ENCODE data around the gene CSTPP1. TPM values are rescaled to one million over a fixed set of nuclear protein-coding genes. Genes with fewer than 3 reads are reported as not detected.
A peak's percentile ranks its signal among the peaks of the same experiment; 100 is the strongest.

Gene CSTPP1
- total RNA-seq: 10 to 100 TPM; 13.3 to 26.4 (median 19.1) TPM

- peak; percentile 97 for DNase-seq (ENCODE audit: extremely low spot score)
- Histone ChIP-seq H3K4me3 (peak within 1 kb of the TSS; percentile 64 to 76 (median 72)), H3K27ac (replicated peaks in 1 of 4) (peak within 1 kb of the TSS; percentile 26 to 72 (median 56)), H3K36me3 (peaks cover 0 to 3% (median 2%) of the 10 kb centered on the region in 4 donors), H3K9me3 (no peaks in the 10 kb centered on the region), H3K27me3 (peaks cover 0 to 4% (median 0%) of the 10 kb centered on the region in 4 donors), H3K4me1 (peaks cover 12 to 18% (median 15%) of the 10 kb centered on the region in 4 donors)
- TF ChIP-seq POLR2A (IDR thresholded peaks at IDR 0.05; ENCODE audit: low read depth) (no peak), EP300 (IDR thresholded peaks at IDR 0.05) (no peak), CTCF (IDR thresholded peaks at IDR 0.05) (peak in 2 of 3 experiments; percentile 4 to 19), POLR2AphosphoS5 (IDR thresholded peaks at IDR 0.05) (peak; percentile 56 to 89)
- WGBS: 22% methylated on average over 41 of the region's 41 CpGs
- intact Hi-C loops (cut with DNase I): no loop called here
Observed at GRCh38 chr11:46936138-46937110, at the start of gene CSTPP1. TSS of gene CSTPP1 (plus strand) at chr11:46936761. CDS start at chr11:46936806, 45 bp downstream.

- no peaks in the 10 kb centered on the region for H3K4me1 ChIP-seq
- no peaks in the 10 kb centered on the region for H3K27me3 ChIP-seq
- no peak overlapping the region for H3K4me3 ChIP-seq
- H3K36me3 ChIP-seq: peaks cover 0 to 40% (median 21%) of the 10 kb centered on the region in 4 donors
- H3K9me3 ChIP-seq: no peaks in the 10 kb centered on the region
- no peak overlapping the region for H3K27ac ChIP-seq (replicated peaks in 1 of 4)
- DNase-seq (ENCODE audit: extremely low spot score): no peak
- 76% methylated on average over 5 of the region's 5 CpGs for WGBS
- intact Hi-C loops (cut with DNase I): loop anchor here (2.0 to 10.0 kb wide), 2 partner anchors 264 to 466 kb away; partner anchors contain the start of gene MYBPC3
- TF ChIP-seq POLR2A (IDR thresholded peaks at IDR 0.05; ENCODE audit: low read depth) (no peak), POLR2AphosphoS5 (IDR thresholded peaks at IDR 0.05) (no peak), EP300 (IDR thresholded peaks at IDR 0.05) (no peak), CTCF (IDR thresholded peaks at IDR 0.05) (no peak)
Observed at GRCh38 chr11:46888636-46889035, 47.9 kb upstream of the CSTPP1 start.

- Histone ChIP-seq H3K4me3 (no peak overlapping the region), H3K36me3 (peaks cover 0 to 34% (median 19%) of the 10 kb centered on the region in 4 donors), H3K4me1 (no peaks in the 10 kb centered on the region), H3K27me3 (no peaks in the 10 kb centered on the region), H3K9me3 (no peaks in the 10 kb centered on the region), H3K27ac (replicated peaks in 1 of 4) (no peak overlapping the region)
- 86% methylated on average over 7 of the region's 7 CpGs for WGBS
- TF ChIP-seq POLR2AphosphoS5 (IDR thresholded peaks at IDR 0.05) (no peak), POLR2A (IDR thresholded peaks at IDR 0.05; ENCODE audit: low read depth) (no peak), EP300 (IDR thresholded peaks at IDR 0.05) (no peak), CTCF (IDR thresholded peaks at IDR 0.05) (no peak)
- intact Hi-C loops (cut with DNase I): loop anchor here (2.0 to 10.0 kb wide), 2 partner anchors 264 to 466 kb away; partner anchors contain the start of gene MYBPC3
- DNase-seq (ENCODE audit: extremely low spot score): no peak
Observed at GRCh38 chr11:46889251-46889650, 47.3 kb upstream of the CSTPP1 start.

- peaks cover 0 to 38% (median 23%) of the 10 kb centered on the region in 4 donors for H3K36me3 ChIP-seq
- H3K4me3 ChIP-seq: no peak overlapping the region
- no peak overlapping the region for H3K27ac ChIP-seq (replicated peaks in 1 of 4)
- 63% methylated on average over 23 of the region's 23 CpGs for WGBS
- TF ChIP-seq EP300 (IDR thresholded peaks at IDR 0.05): no peak
- TF ChIP-seq POLR2A (IDR thresholded peaks at IDR 0.05; ENCODE audit: low read depth): no peak
- no peak for TF ChIP-seq POLR2AphosphoS5 (IDR thresholded peaks at IDR 0.05)
- peak; percentile 84 to 93 (median 88) for TF ChIP-seq CTCF (IDR thresholded peaks at IDR 0.05)
- peak; percentile 95 for DNase-seq (ENCODE audit: extremely low spot score)
- H3K4me1 ChIP-seq: no peaks in the 10 kb centered on the region
- H3K9me3 ChIP-seq: no peaks in the 10 kb centered on the region
- no peaks in the 10 kb centered on the region for H3K27me3 ChIP-seq
- intact Hi-C loops (cut with DNase I): loop anchor here (2.0 to 10.0 kb wide), 2 partner anchors 263 to 465 kb away; partner anchors contain the start of gene MYBPC3
Observed at GRCh38 chr11:46889689-46890475, 46.7 kb upstream of the CSTPP1 start.

All from esophagus muscularis mucosa (tissue), 4 donors.